Mucosa of descending colon (tissue), 3 donors: ENCODE measurements around the gene CACHD1. TPM values are rescaled to one million over a fixed set of nuclear protein-coding genes. Genes with fewer than 3 reads are reported as not detected.

Experiments used
- ATAC-seq: fragments of 200-7000 bp; cut with Tn5 transposase; one replicate; pipeline ENCODE4 v1.9.1; 2020; ENCODE audit warnings: mild to moderate bottlenecking, moderate library complexity
- DNase-seq, 3 donors: peaks; one replicate each; pipeline ENCODE4 v3.0.0-alpha.2; 2020
- H3K36me3 ChIP-seq: fragments of 200-600 bp; one replicate; pipeline ENCODE4 v1.8.0; 2021; ENCODE audit warnings: low read depth, mild to moderate bottlenecking
- H3K4me1 ChIP-seq: fragments of 200-600 bp; one replicate; pipeline ENCODE4 v1.8.0; 2021; ENCODE audit warnings: low read depth, mild to moderate bottlenecking
- H3K4me3 ChIP-seq: fragments of 200-600 bp; one replicate; pipeline ENCODE4 v1.8.0; 2021; ENCODE audit warnings: mild to moderate bottlenecking
- H3K9me3 ChIP-seq: fragments of 200-600 bp; one replicate; pipeline ENCODE4 v1.8.0; 2021; ENCODE audit warnings: mild to moderate bottlenecking
- CTCF ChIP-seq: fragments of 200-600 bp; IDR thresholded peaks from one replicate; pipeline ENCODE4 v1.8.0; 2022; ENCODE audit warnings: antibody characterized with exemption, mild to moderate bottlenecking
- intact Hi-C, 2 donors: fragments of 100-400 bp; cut with DNase I in 1 of 2; cut with micrococcal nuclease in 1 of 2; formaldehyde crosslinking; loops; one replicate each; pipeline versions ENCODE4 v1.11.0 to v1.11.1; 2022; cut with DNase I, micrococcal nuclease
- total RNA-seq, 3 donors: library from RNA; stranded (reverse); fragmentation: NEBNext Ultra II Directional in 2 of 3; extraction: Animal tissue kit (Norgen Biotek cat#: 25700) in 2 of 3; gene quantifications; one replicate each; pipeline versions ENCODE4 v1.2.1 to v1.2.4, GENCODE V29; 2021 to 2023
- donor health status: DM: no; HTN: no; CAD: no; lungs with moderate emphysema.
- donor health status: DM: no; HTN: no; CAD: no.
- donor health status: DM: no; HTN: yes; CAD: no.

CACHD1 gene
- total RNA-seq, 3 donors from 2014 or later = 1.3 to 3.7 (median 2.7) TPM

GRCh38 chr1:64440183-64440826, 29.6 kb upstream of the CACHD1 start:
- no peak overlapping the region for H3K4me3 ChIP-seq
- H3K4me1 ChIP-seq = no peaks in the 10 kb centered on the region
- H3K9me3 ChIP-seq = no peaks in the 10 kb centered on the region
- no peak for DNase-seq
- H3K36me3 ChIP-seq = no peaks in the 10 kb centered on the region
- ATAC-seq = no peak
- no peak for TF ChIP-seq CTCF
- intact Hi-C loops = no loop called here

GRCh38 chr1:64451440-64451839, 18.5 kb upstream of the CACHD1 start:
- Histone ChIP-seq H3K36me3 (no peaks in the 10 kb centered on the region), H3K4me1 (no peaks in the 10 kb centered on the region), H3K4me3 (no peak overlapping the region), H3K9me3 (no peaks in the 10 kb centered on the region)
- intact Hi-C loops = no loop called here
- TF ChIP-seq CTCF = no peak
- ATAC-seq = no peak
- DNase-seq = no peak

GRCh38 chr1:64453688-64454087, 16.2 kb upstream of the CACHD1 start:
- intact Hi-C loops = no loop called here
- H3K9me3 ChIP-seq = no peaks in the 10 kb centered on the region
- ATAC-seq (no peak), DNase-seq (no peak)
- no peak overlapping the region for H3K4me3 ChIP-seq
- no peak for TF ChIP-seq CTCF
- H3K4me1 ChIP-seq = no peaks in the 10 kb centered on the region
- no peaks in the 10 kb centered on the region for H3K36me3 ChIP-seq

GRCh38 chr1:64458915-64459314, 11.0 kb upstream of the CACHD1 start:
- H3K4me1 ChIP-seq = no peaks in the 10 kb centered on the region
- H3K4me3 ChIP-seq = no peak overlapping the region
- intact Hi-C loops = no loop called here
- H3K9me3 ChIP-seq = no peaks in the 10 kb centered on the region
- DNase-seq (no peak), ATAC-seq (no peak)
- TF ChIP-seq CTCF = no peak
- H3K36me3 ChIP-seq = no peaks in the 10 kb centered on the region

GRCh38 chr1:64459743-64460142, 10.2 kb upstream of the CACHD1 start:
- intact Hi-C loops = no loop called here
- Histone ChIP-seq H3K36me3 (no peaks in the 10 kb centered on the region), H3K9me3 (no peaks in the 10 kb centered on the region), H3K4me1 (no peaks in the 10 kb centered on the region), H3K4me3 (no peak overlapping the region)
- no peak for TF ChIP-seq CTCF
- DNase-seq (no peak), ATAC-seq (no peak)

GRCh38 chr1:64466033-64466432, 3.9 kb upstream of the CACHD1 start:
- Histone ChIP-seq H3K4me1 (peaks cover 11% of the 10 kb centered on the region), H3K36me3 (no peaks in the 10 kb centered on the region), H3K9me3 (no peaks in the 10 kb centered on the region), H3K4me3 (no peak overlapping the region)
- intact Hi-C loops = no loop called here
- no peak for TF ChIP-seq CTCF
- ATAC-seq (no peak), DNase-seq (no peak)
